ENCODE results near the gene PRPF18.

DNA sequence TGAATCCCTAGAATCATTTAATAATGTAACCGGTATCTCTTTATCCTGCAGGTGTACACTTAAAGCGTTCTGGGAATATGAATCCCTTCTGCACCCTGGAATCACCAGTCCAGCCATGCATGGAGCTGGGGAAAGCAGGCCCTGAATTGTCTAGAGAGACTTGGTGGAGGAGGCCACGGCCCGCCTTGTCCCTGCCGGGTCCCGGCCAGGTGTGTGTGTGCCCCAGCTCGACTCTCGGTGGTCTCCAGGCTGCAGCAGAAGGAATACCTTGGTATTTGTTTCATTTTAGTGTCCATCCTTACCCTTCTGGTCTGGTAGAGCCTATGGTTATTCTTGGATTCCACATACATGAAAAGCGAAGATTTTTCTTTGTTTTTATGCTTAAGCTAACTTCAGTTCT is 58.1 kb downstream of the PRPF18 start:
- TF ChIP-seq, protein P1, sequence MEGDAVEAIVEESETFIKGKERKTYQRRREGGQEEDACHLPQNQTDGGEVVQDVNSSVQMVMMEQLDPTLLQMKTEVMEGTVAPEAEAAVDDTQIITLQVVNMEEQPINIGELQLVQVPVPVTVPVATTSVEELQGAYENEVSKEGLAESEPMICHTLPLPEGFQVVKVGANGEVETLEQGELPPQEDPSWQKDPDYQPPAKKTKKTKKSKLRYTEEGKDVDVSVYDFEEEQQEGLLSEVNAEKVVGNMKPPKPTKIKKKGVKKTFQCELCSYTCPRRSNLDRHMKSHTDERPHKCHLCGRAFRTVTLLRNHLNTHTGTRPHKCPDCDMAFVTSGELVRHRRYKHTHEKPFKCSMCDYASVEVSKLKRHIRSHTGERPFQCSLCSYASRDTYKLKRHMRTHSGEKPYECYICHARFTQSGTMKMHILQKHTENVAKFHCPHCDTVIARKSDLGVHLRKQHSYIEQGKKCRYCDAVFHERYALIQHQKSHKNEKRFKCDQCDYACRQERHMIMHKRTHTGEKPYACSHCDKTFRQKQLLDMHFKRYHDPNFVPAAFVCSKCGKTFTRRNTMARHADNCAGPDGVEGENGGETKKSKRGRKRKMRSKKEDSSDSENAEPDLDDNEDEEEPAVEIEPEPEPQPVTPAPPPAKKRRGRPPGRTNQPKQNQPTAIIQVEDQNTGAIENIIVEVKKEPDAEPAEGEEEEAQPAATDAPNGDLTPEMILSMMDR (IDR thresholded peaks at IDR 0.05) = no peak
- TF ChIP-seq POLR2AphosphoS5 (IDR thresholded peaks at IDR 0.05) = no peak
